GM21390 (cell line): ENCODE data around the gene HEATR5A.
"Not testable (repeated sequence)": the region's sequence is repeated elsewhere in the genome, so short reads cannot be mapped to it uniquely, and the experiment has no call there.

Experiments used
- ATAC-seq: cut with Tn5 transposase; IDR thresholded peaks from one replicate; pipeline ENCODE4 v1.9.1; 2021; ENCODE audit not compliant: unreplicated experiment

The HEATR5A gene

GRCh38 chr14:31287294-31287972 is 132.9 kb downstream of the HEATR5A start:
- ATAC-seq: no peak

GRCh38 chr14:31286456-31287293 is 133.7 kb downstream of the HEATR5A start:
- ATAC-seq: no peak

- ATAC-seq: peak; percentile 88
Observed at GRCh38 chr14:31283578-31284252, 136.6 kb downstream of the HEATR5A start.

GRCh38 chr14:31283153-31283552 is 137.2 kb downstream of the HEATR5A start:
- peak; percentile 22 for ATAC-seq

GRCh38 chr14:31280871-31281220 is 139.5 kb downstream of the HEATR5A start:
- no peak for ATAC-seq

GRCh38 chr14:31280132-31280870 is 140.0 kb downstream of the HEATR5A start:
- no peak for ATAC-seq

- no peak for ATAC-seq
Observed at GRCh38 chr14:31278883-31279282, 141.5 kb downstream of the HEATR5A start.

GRCh38 chr14:31277085-31277484 is 143.3 kb downstream of the HEATR5A start:
- ATAC-seq: no peak

- not testable (repeated sequence) for ATAC-seq
Observed at GRCh38 chr14:31276417-31276816, 143.9 kb downstream of the HEATR5A start.

GRCh38 chr14:31275731-31276130 is 144.6 kb downstream of the HEATR5A start:
- ATAC-seq: no peak

- ATAC-seq: no peak
Observed at GRCh38 chr14:31271648-31272047, 148.7 kb downstream of the HEATR5A start.

- no peak for ATAC-seq
Observed at GRCh38 chr14:31270196-31270772, 150.1 kb downstream of the HEATR5A start.

- ATAC-seq: no peak
Observed at GRCh38 chr14:31269634-31270195, 150.6 kb downstream of the HEATR5A start.

GRCh38 chr14:31268216-31268615 is 152.1 kb downstream of the HEATR5A start:
- no peak for ATAC-seq

GRCh38 chr14:31266437-31267331 is 153.7 kb downstream of the HEATR5A start:
- ATAC-seq: no peak

GRCh38 chr14:31265701-31266398 is 154.5 kb downstream of the HEATR5A start:
- no peak for ATAC-seq

- no peak for ATAC-seq
Observed at GRCh38 chr14:31263485-31264133, 156.7 kb downstream of the HEATR5A start.
